SH-SY5Y (cell line): ENCODE results near the gene GALNT18.

Experiments used
- GATA2 ChIP-seq: IDR thresholded peaks from 2 replicates; pipeline ENCODE4 v1.6.1; 2011; ENCODE audit warnings: mild to moderate bottlenecking, low read depth, low read length
- GATA3 ChIP-seq: IDR thresholded peaks from 2 replicates; pipeline ENCODE4 v1.6.1; 2011; ENCODE audit warnings: low read depth, mild to moderate bottlenecking, low read length, moderate library complexity

- TF ChIP-seq GATA2 (no peak), GATA3 (no peak)
These were observed 289.6 kb downstream of the GALNT18 start for GRCh38 chr11:11332141-11332710.
